GM18951 (cell line): ENCODE data around the gene PHF13.
A peak's percentile ranks its signal among the peaks of the same experiment; 100 is the strongest.

Experiments
- POLR2A ChIP-seq: IDR thresholded peaks from 4 replicates; pipeline ENCODE4 v1.6.1; 2011; ENCODE audit warnings: mild to moderate bottlenecking; ENCODE audit not compliant: insufficient read length, insufficient read depth; ENCODE audit errors: extremely low read depth
- in situ Hi-C: fragments of 300-500 bp; cut with MboI; formaldehyde crosslinking; loops from one replicate; pipeline ENCODE4 v1.12.0; 2022; ENCODE audit warnings: low sequenced_read_pairs, mixed read lengths, inconsistent platforms; ENCODE audit not compliant: unreplicated experiment

PHF13 gene

GRCh38 chr1:6580593-6581409 is 32.7 kb upstream of the PHF13 start:
- in situ Hi-C loops = no loop called here
- no peak for TF ChIP-seq POLR2A

- in situ Hi-C loops = no loop called here
- no peak for TF ChIP-seq POLR2A
Measured at GRCh38 chr1:6581561-6582305, 31.8 kb upstream of the PHF13 start.

GRCh38 chr1:6582370-6582769 is 31.2 kb upstream of the PHF13 start:
- in situ Hi-C loops = no loop called here
- no peak for TF ChIP-seq POLR2A

GRCh38 chr1:6584126-6585080 is 29.1 kb upstream of the PHF13 start:
- TF ChIP-seq POLR2A = no peak
- in situ Hi-C loops = no loop called here

GRCh38 chr1:6585081-6585722 is 28.3 kb upstream of the PHF13 start:
- TF ChIP-seq POLR2A = no peak
- in situ Hi-C loops = no loop called here

GRCh38 chr1:6585841-6586240 is 27.7 kb upstream of the PHF13 start:
- no peak for TF ChIP-seq POLR2A
- in situ Hi-C loops = no loop called here

GRCh38 chr1:6586404-6586816 is 27.1 kb upstream of the PHF13 start:
- in situ Hi-C loops = no loop called here
- no peak for TF ChIP-seq POLR2A

- no peak for TF ChIP-seq POLR2A
- in situ Hi-C loops = no loop called here
Measured at GRCh38 chr1:6587261-6588005, 26.1 kb upstream of the PHF13 start.

- no peak for TF ChIP-seq POLR2A
- in situ Hi-C loops = no loop called here
Measured at GRCh38 chr1:6588128-6588892, 25.2 kb upstream of the PHF13 start.

- TF ChIP-seq POLR2A = peak; percentile 23
- in situ Hi-C loops = no loop called here
Measured at GRCh38 chr1:6588893-6589520, 24.5 kb upstream of the PHF13 start.

- no peak for TF ChIP-seq POLR2A
- in situ Hi-C loops = no loop called here
Measured at GRCh38 chr1:6590046-6590445, 23.5 kb upstream of the PHF13 start.
